RCC 7860 (cell line): ENCODE results near the gene CTCF.

ENCODE experiments used
- DNase-seq: peaks from one replicate; pipeline ENCODE4 v3.0.0-alpha.2; 2015; ENCODE audit warnings: low spot score
- FAIRE-seq: peaks from 2 replicates; lab custom pipeline; 2012; peaks lifted over from hg19 to GRCh38; lab: Jason Lieb, UNC

Gene CTCF

GRCh38 chr16:67534431-67534830 is 27.9 kb upstream of the CTCF start:
- no peak for FAIRE-seq
- no peak for DNase-seq

GRCh38 chr16:67535201-67535600 is 27.1 kb upstream of the CTCF start:
- FAIRE-seq (no peak), DNase-seq (no peak)

GRCh38 chr16:67537270-67537635 is 25.1 kb upstream of the CTCF start:
- DNase-seq: no peak
- no peak for FAIRE-seq

- no peak for DNase-seq
Observed at GRCh38 chr16:67537636-67538591, 24.4 kb upstream of the CTCF start.

GRCh38 chr16:67538666-67539101 is 23.6 kb upstream of the CTCF start:
- FAIRE-seq (no peak), DNase-seq (peak; percentile 28)

More at GRCh38 chr16:67537636-67538591, 24.4 kb upstream of the CTCF start:
- no peak for FAIRE-seq

GRCh38 chr16:67539271-67539670 is 23.1 kb upstream of the CTCF start:
- FAIRE-seq: no peak
- DNase-seq: no peak

- DNase-seq (no peak), FAIRE-seq (no peak)
Observed at GRCh38 chr16:67539691-67540635, 22.4 kb upstream of the CTCF start.

- FAIRE-seq (no peak), DNase-seq (no peak)
Observed at GRCh38 chr16:67540756-67541155, 21.6 kb upstream of the CTCF start.

GRCh38 chr16:67541391-67542263 is 20.7 kb upstream of the CTCF start:
- no peak for FAIRE-seq
- DNase-seq: peak; percentile 60

GRCh38 chr16:67542464-67542863 is 19.9 kb upstream of the CTCF start:
- DNase-seq: peak; percentile 63
- no peak for FAIRE-seq

- FAIRE-seq: no peak
- DNase-seq: no peak
Observed at GRCh38 chr16:67543036-67543435, 19.3 kb upstream of the CTCF start.

- DNase-seq: no peak
- no peak for FAIRE-seq
Observed at GRCh38 chr16:67543582-67543981, 18.7 kb upstream of the CTCF start.

GRCh38 chr16:67544329-67544841 is 17.9 kb upstream of the CTCF start:
- DNase-seq (no peak), FAIRE-seq (no peak)

- DNase-seq (no peak), FAIRE-seq (no peak)
Observed at GRCh38 chr16:67544844-67545664, 17.3 kb upstream of the CTCF start.

GRCh38 chr16:67545665-67546024 is 16.7 kb upstream of the CTCF start:
- DNase-seq (no peak), FAIRE-seq (no peak)

GRCh38 chr16:67546091-67546501 is 16.2 kb upstream of the CTCF start:
- FAIRE-seq: no peak
- DNase-seq: no peak

GRCh38 chr16:67546761-67547422 is 15.4 kb upstream of the CTCF start:
- FAIRE-seq (no peak), DNase-seq (peak; percentile 43)

- FAIRE-seq (no peak), DNase-seq (no peak)
Observed at GRCh38 chr16:67547423-67548264, 14.7 kb upstream of the CTCF start.
